ENCODE results near the gene FAM20B. TPM values are rescaled to one million over a fixed set of nuclear protein-coding genes. Genes with fewer than 3 reads are reported as not detected.

FAM20B gene
- total RNA-seq, 1 experiment from 2014 or later, result 35.4 TPM

DNA sequence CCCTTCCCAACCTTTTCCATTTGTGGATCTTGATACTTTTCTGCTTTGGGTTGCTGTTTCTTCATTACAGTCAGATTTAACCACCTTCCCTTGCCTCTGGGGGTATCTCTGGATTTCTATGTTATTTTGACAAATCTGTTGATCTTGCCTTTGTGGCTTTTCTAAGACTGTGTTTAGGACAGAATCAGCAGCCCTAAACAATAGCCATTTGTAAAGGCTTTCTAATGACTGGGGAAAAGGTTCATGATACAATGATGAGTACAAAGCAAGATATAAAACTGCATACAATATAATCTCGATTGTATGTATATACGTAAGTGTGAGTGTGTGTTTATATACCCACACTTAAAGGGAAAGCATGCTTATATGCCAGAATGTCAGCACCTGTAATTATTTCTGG, 27.8 kb downstream of the FAM20B start:
- WGBS (ENCODE audit: extremely low coverage, insufficient read length, low lambda C conversion rate), result no CpG with 5 or more reads among the region's 2 CpGs
- Mint-ChIP-seq H3K27ac (no peak overlapping the region), H3K9me3 (0 out of 5 replicates have a peak, but pooled peaks cover 0 to 2% of the 10 kb centered on the region in 2 experiments), H3K36me3 (ENCODE audit: insufficient read depth in 1 of 3, low read depth in 3 of 3) (peaks cover 17 to 27% (median 26%) of the 10 kb centered on the region in 3 experiments), H3K4me1 (peaks cover 8 to 9% of the 10 kb centered on the region in 2 experiments), H3K27me3 (ENCODE audit: low read depth) (no peaks in the 10 kb centered on the region), H3K4me3 (no peak overlapping the region)
- H3K23me2 ChIP-seq (ENCODE audit: insufficient read length, low read depth, low read length, poor library complexity, severe bottlenecking), result no peaks in the 10 kb centered on the region
- no peak overlapping the region for H3K56ac ChIP-seq (ENCODE audit: insufficient read length, low read depth, low read length)
- H3K27ac ChIP-seq (ENCODE audit: insufficient read length, low read depth, low read length), result no peak overlapping the region
- H2BK12ac ChIP-seq (ENCODE audit: insufficient read length, low read depth, low read length), result no peak overlapping the region
- no peaks in the 10 kb centered on the region for H3K79me2 ChIP-seq (ENCODE audit: insufficient read depth, low read length)
- H2BK5ac ChIP-seq (ENCODE audit: insufficient read length, low read length), result no peak overlapping the region
- H3K18ac ChIP-seq (ENCODE audit: insufficient read length, low read depth, low read length), result no peak overlapping the region
- TF ChIP-seq, protein P1, sequence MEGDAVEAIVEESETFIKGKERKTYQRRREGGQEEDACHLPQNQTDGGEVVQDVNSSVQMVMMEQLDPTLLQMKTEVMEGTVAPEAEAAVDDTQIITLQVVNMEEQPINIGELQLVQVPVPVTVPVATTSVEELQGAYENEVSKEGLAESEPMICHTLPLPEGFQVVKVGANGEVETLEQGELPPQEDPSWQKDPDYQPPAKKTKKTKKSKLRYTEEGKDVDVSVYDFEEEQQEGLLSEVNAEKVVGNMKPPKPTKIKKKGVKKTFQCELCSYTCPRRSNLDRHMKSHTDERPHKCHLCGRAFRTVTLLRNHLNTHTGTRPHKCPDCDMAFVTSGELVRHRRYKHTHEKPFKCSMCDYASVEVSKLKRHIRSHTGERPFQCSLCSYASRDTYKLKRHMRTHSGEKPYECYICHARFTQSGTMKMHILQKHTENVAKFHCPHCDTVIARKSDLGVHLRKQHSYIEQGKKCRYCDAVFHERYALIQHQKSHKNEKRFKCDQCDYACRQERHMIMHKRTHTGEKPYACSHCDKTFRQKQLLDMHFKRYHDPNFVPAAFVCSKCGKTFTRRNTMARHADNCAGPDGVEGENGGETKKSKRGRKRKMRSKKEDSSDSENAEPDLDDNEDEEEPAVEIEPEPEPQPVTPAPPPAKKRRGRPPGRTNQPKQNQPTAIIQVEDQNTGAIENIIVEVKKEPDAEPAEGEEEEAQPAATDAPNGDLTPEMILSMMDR (conservative IDR thresholded peaks at IDR 0.05), result no peak
- H4K8ac ChIP-seq (replicated peaks; ENCODE audit: insufficient read length, low read depth, low read length), result no peak overlapping the region
- no peak overlapping the region for H2AFZ ChIP-seq (ENCODE audit: low read length)
- H3K27me3 ChIP-seq (ENCODE audit: insufficient read depth, low read length), result no peaks in the 10 kb centered on the region
- no peak overlapping the region for H2BK15ac ChIP-seq (ENCODE audit: low read depth, low read length)
- no peak for DNase-seq
- no peak overlapping the region for H3K4ac ChIP-seq (ENCODE audit: low read depth, low read length)
- H3T11ph ChIP-seq (ENCODE audit: low read length), result no peak overlapping the region
- no peak overlapping the region for H3K14ac ChIP-seq (ENCODE audit: insufficient read depth, low read length)
- H4K20me1 ChIP-seq (ENCODE audit: control insufficient read depth, insufficient read depth, insufficient read length), result peaks cover 2% of the 10 kb centered on the region
- H4K5ac ChIP-seq (ENCODE audit: insufficient read length, low read depth, low read length), result no peak overlapping the region
- H3K9ac ChIP-seq (ENCODE audit: extremely low read depth, insufficient read length, low read length), result no peak overlapping the region
- no peak overlapping the region for H2BK20ac ChIP-seq (ENCODE audit: low read depth, low read length, poor library complexity, severe bottlenecking)
- H2BK120ac ChIP-seq (ENCODE audit: low read depth, low read length, poor library complexity, severe bottlenecking), result no peak overlapping the region
- peaks cover 4% of the 10 kb centered on the region; the same call in 1 of the 2 replicates for H3K4me1 ChIP-seq (ENCODE audit: insufficient read depth, low read length)
- H3K23ac ChIP-seq (ENCODE audit: insufficient read length, low read depth, low read length), result no peak overlapping the region
- H3K79me1 ChIP-seq (ENCODE audit: insufficient read depth, low read depth, low read length, poor library complexity, severe bottlenecking), result no peaks in the 10 kb centered on the region
- H2AK5ac ChIP-seq (ENCODE audit: insufficient read length, low read length), result no peak overlapping the region
- no peak overlapping the region for H3K4me2 ChIP-seq (ENCODE audit: insufficient read depth, insufficient read length, low read length)
- H4K91ac ChIP-seq (ENCODE audit: insufficient read length, low read depth, low read length), result no peak overlapping the region
- H3K9me3 ChIP-seq (ENCODE audit: control insufficient read depth, low read depth, low read length), result no peaks in the 10 kb centered on the region

All from H9 (cell line).